ENCODE results near the gene NOLC1. TPM values are rescaled to one million over a fixed set of nuclear protein-coding genes. Genes with fewer than 3 reads are reported as not detected.

The NOLC1 gene
- total and polyA plus RNA-seq, 10 of the 15 experiments (the other 5 are each of a cell fraction or from before 2014, with no cell fraction given), result 91.7 to 244 (median 128) TPM

DNA sequence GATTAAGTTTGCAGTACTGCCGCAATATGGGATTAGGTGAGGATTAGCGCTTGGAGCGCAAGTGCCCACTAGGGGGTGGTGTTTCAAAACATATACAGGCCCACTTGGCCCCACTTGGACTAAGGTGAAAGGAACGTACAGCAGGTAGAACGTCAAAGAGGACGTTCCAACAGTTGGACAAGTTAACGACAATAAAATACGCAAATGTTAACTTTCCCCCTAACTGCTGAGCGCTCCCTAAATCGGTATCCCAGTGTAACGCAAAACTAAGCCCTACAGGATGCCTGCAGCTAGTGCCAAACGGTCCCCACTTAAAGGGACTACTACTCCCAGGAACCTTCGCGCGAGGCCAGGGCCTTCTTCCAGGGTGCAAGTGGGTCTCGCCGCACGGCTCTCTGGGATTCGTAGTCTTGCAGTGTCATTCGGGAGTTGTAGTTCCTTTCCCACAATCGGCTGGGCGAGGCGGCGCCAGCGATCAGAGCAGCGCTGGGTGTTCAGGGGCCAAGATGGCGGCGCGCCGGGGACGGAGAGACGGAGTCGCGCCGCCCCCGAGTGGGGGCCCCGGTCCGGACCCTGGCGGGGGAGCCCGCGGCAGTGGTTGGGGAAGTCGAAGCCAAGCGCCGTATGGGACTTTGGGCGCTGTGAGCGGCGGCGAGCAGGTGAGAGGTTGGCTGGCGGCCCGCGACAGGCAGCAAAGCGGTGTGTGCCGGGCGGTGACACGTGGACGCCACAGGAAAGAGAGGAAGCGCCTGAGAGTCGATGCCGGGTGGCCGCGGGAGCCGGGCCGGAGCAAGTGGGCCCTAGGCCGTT lies 19.4 kb upstream of the NOLC1 start, which contains the start of gene PPRC1 (continued):
- TF ChIP-seq, protein P1, sequence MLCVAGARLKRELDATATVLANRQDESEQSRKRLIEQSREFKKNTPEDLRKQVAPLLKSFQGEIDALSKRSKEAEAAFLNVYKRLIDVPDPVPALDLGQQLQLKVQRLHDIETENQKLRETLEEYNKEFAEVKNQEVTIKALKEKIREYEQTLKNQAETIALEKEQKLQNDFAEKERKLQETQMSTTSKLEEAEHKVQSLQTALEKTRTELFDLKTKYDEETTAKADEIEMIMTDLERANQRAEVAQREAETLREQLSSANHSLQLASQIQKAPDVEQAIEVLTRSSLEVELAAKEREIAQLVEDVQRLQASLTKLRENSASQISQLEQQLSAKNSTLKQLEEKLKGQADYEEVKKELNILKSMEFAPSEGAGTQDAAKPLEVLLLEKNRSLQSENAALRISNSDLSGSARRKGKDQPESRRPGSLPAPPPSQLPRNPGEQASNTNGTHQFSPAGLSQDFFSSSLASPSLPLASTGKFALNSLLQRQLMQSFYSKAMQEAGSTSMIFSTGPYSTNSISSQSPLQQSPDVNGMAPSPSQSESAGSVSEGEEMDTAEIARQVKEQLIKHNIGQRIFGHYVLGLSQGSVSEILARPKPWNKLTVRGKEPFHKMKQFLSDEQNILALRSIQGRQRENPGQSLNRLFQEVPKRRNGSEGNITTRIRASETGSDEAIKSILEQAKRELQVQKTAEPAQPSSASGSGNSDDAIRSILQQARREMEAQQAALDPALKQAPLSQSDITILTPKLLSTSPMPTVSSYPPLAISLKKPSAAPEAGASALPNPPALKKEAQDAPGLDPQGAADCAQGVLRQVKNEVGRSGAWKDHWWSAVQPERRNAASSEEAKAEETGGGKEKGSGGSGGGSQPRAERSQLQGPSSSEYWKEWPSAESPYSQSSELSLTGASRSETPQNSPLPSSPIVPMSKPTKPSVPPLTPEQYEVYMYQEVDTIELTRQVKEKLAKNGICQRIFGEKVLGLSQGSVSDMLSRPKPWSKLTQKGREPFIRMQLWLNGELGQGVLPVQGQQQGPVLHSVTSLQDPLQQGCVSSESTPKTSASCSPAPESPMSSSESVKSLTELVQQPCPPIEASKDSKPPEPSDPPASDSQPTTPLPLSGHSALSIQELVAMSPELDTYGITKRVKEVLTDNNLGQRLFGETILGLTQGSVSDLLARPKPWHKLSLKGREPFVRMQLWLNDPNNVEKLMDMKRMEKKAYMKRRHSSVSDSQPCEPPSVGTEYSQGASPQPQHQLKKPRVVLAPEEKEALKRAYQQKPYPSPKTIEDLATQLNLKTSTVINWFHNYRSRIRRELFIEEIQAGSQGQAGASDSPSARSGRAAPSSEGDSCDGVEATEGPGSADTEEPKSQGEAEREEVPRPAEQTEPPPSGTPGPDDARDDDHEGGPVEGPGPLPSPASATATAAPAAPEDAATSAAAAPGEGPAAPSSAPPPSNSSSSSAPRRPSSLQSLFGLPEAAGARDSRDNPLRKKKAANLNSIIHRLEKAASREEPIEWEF (IDR thresholded peaks at IDR 0.05; ENCODE audit: insufficient replicate concordance, low read depth, low read length), result no peak
- peak; percentile 94 for TF ChIP-seq CHD2 (IDR thresholded peaks at IDR 0.05; ENCODE audit: borderline replicate concordance, low read depth, low read length)
- TF ChIP-seq MXI1 (IDR thresholded peaks at IDR 0.05; ENCODE audit: low read depth, low read length), result peak; percentile 95
- TF ChIP-seq CREM (IDR thresholded peaks at IDR 0.05; ENCODE audit: low read depth), result peak; percentile 97
- TF ChIP-seq TBL1XR1 (IDR thresholded peaks at IDR 0.05; ENCODE audit: low read depth, low read length), result peak; percentile 18; the same call in 1 of the 2 replicates
- no peak for TF ChIP-seq ETV6 (conservative IDR thresholded peaks at IDR 0.05 in 1 of 2, IDR thresholded peaks at IDR 0.05 in 1 of 2; ENCODE audit: borderline replicate concordance in 1 of 2, low read depth in 1 of 2)
- TF ChIP-seq, protein P2, sequence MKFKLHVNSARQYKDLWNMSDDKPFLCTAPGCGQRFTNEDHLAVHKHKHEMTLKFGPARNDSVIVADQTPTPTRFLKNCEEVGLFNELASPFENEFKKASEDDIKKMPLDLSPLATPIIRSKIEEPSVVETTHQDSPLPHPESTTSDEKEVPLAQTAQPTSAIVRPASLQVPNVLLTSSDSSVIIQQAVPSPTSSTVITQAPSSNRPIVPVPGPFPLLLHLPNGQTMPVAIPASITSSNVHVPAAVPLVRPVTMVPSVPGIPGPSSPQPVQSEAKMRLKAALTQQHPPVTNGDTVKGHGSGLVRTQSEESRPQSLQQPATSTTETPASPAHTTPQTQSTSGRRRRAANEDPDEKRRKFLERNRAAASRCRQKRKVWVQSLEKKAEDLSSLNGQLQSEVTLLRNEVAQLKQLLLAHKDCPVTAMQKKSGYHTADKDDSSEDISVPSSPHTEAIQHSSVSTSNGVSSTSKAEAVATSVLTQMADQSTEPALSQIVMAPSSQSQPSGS (IDR thresholded peaks at IDR 0.05; ENCODE audit: low read length), result no peak
- TF ChIP-seq MYC (IDR thresholded peaks at IDR 0.05; ENCODE audit: insufficient read depth, insufficient read length, insufficient replicate concordance, low read length, severe bottlenecking), result no peak
- TF ChIP-seq ZNF217 (IDR thresholded peaks at IDR 0.05), result no peak
- TF ChIP-seq TCF12 (IDR thresholded peaks at IDR 0.05; ENCODE audit: low read depth, low read length), result no peak
- no peak for TF ChIP-seq FOS (IDR thresholded peaks at IDR 0.05; ENCODE audit: borderline replicate concordance, extremely low read depth, insufficient read length)
- no peak for TF ChIP-seq TCF7 (IDR thresholded peaks at IDR 0.05; ENCODE audit: borderline replicate concordance)
- peak; percentile 99 for TF ChIP-seq SIX5 (IDR thresholded peaks at IDR 0.05; ENCODE audit: low read depth, low read length, severe bottlenecking)
- TF ChIP-seq MLLT1 (IDR thresholded peaks at IDR 0.05), result peak; percentile 21; the same call in 1 of the 2 replicates
- TF ChIP-seq SMC3 (IDR thresholded peaks at IDR 0.05; ENCODE audit: borderline replicate concordance, low read length), result peak; percentile 27; the same call in 1 of the 2 replicates
- no peak for TF ChIP-seq ZNF592 (IDR thresholded peaks at IDR 0.05)
